Activated CD8-positive, alpha-beta memory T cell treated with anti-CD3 and anti-CD28 coated beads for 36 hours (primary cell): ENCODE measurements around the gene OR10A6. TPM values are rescaled to one million over a fixed set of nuclear protein-coding genes. Genes with fewer than 3 reads are reported as not detected.

Experiments
- CTCF ChIA-PET: fragments of 350-600 bp; sonication (Branson Sonifier 250); formaldehyde crosslinking; loops from one replicate; lab custom pipeline; 2021; ENCODE audit warnings: antibody characterized with exemption; lab: Charles Lee
- POLR2A ChIA-PET: fragments of 350-600 bp; sonication (Branson Sonifier 250); formaldehyde crosslinking; loops from one replicate; lab custom pipeline; 2021; ENCODE audit warnings: antibody characterized with exemption; lab: Charles Lee
- total RNA-seq, 2 experiments: library from RNA; stranded (reverse); gene quantifications; one replicate each; pipeline ENCODE4 v1.2.3, GENCODE V29; 2021

OR10A6 gene
- total RNA-seq, 2 experiments from 2014 or later = not detected

DNA sequence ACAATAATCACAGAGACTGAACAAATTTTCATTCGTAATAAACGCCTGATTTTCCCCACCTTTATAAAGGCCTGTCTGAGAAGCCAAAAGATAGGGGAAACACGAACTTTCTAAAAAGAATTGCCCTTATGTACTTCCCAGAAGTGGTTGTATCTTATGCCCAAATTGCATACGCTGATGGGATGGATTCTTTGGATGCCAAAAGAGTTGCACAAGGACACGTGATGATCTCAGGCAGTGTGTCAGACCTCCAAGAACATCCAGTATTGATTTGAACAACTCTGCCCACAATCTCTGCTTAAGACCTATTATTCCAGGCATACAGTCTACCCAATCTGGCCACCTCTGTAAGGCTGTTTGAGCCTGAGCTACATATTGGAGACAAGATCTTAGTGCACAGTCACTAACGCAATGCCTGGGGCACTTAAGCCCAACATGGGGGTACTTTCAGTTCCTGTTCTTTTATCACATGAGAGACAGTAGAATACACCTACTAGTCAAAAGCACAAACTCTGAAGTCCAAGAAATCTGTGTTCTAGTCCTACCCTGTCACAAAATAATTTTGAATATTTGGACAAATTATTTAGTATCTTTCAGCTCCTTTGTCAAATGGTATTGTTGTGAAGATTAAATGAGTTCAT, 38.9 kb downstream of the OR10A6 start:
- ChIA-PET CTCF (interaction anchor here (1.3 to 4.6 kb wide), 5 partner anchors 76 to 207 kb away, joined by 4 to 29 read pairs (median 5); partner anchors contain the start of gene EIF3F), POLR2A (interaction anchor here (1.0 kb wide), 1 partner anchor 95 kb away, joined by 4 read pairs; the partner anchor contains the start of gene EIF3F)

DNA sequence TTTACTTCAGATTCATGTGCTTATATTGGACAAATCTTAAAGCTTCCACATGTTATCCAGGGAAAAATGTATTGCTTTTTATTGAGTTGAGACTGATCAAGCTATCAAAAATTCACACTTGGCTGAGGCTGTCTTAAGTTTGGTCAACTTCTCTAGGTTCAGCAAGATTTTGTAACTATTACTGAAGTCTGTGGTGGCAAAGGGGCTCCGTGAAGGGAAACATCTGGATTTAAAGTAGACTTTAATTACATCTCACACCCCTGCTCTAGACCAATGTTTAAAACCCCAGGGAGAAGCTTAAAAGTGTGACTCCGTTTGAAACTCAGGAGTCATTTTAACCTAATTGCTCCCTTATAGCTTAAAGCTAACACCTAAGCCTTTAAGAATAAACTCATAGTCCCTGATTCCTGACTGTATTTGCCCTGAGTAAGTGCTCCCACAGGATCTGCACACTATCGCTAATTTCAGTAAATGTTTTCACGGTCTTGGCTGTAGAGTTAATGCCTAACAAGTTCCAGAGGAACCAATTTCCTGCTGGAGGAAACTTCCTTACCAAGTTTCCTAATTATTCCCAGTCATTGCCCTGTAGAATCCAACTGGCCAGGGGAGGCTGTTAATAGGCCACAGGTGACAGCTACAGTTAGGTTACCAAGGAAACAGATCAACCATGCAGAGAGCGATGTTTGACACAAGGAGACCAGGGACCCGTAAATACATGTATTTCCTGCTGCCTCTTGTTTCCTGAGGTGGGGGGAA, 40.5 kb downstream of the OR10A6 start:
- ChIA-PET CTCF (interaction anchor here (1.8 kb wide), 1 partner anchor 96 kb away, joined by 4 read pairs; the partner anchor contains the start of gene EIF3F), POLR2A (no interaction called here)

DNA sequence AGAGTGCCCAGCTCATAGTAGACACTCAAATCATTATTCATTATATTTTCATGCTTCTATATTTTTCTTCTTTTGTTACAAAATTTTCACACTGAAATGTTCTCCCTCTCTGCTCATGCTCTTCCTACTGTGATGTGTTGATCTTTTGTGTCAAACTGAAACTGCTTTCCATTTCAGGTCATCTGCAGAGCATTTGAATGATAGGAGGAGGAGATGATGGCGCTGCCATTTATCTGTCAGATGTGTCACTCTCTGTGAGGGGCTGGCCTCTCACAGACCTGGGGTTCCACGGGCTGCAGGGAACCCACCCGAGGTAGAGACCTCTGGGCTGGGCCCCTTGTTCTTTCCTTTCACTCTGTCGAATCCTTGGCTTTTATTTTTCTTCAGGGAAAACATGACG, 41.1 kb downstream of the OR10A6 start:
- CTCF ChIA-PET = interaction anchor here (1.8 kb wide), 1 partner anchor 96 kb away, joined by 4 read pairs; the partner anchor contains the start of gene EIF3F
- POLR2A ChIA-PET = no interaction called here

DNA sequence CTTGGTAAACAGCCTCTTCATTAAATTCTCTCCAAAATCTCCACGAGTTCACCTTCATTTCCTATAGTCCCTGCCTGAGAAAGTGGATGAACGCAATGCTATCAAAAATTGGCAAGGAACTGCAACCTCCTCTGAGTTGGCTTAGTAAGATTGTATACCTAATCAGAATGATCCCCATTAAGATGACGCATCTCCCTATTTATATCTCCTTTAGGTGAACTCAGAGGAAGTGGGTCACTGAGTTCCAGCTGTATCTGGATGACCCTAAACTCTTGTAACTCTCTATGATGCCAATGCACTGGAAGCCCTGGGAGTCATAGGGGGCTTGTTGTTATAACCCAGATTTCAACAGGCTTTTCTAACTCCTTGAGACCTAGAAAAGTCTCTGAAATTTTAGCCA, 48.2 kb downstream of the OR10A6 start:
- ChIA-PET CTCF (no interaction called here), POLR2A (no interaction called here)

Other genes starting within 250 kb of the OR10A6 start
- gene OVCH2, start 224.8 kb downstream of the OR10A6 start, total RNA-seq = not detected
- not detected for gene OR5P2, start 134.3 kb downstream of the OR10A6 start, total RNA-seq
- not detected for gene OR5P3, start 100.4 kb downstream of the OR10A6 start, total RNA-seq
- not detected for gene OR10A3, start 10.4 kb upstream of the OR10A6 start, total RNA-seq
- not detected for gene NLRP10, start 34.2 kb upstream of the OR10A6 start, total RNA-seq
- 100 to 1,000 TPM; 290 to 291 TPM for gene EIF3F, start 56.1 kb upstream of the OR10A6 start, total RNA-seq
- gene TUB, start 149.9 kb upstream of the OR10A6 start, total RNA-seq = under 1 TPM; 0.29 to 0.36 TPM
- 1 to 10 TPM; 8.0 to 9.8 TPM for gene RIC3, start 237.8 kb upstream of the OR10A6 start, total RNA-seq